HG02885 (cell line): ENCODE measurements around the gene EFNA5.
"Not testable (repeated sequence)": the region's sequence is repeated elsewhere in the genome, so short reads cannot be mapped to it uniquely, and the experiment has no call there.

Experiments used
- ATAC-seq: cut with Tn5 transposase; IDR thresholded peaks from one replicate; pipeline ENCODE4 v1.9.1; 2021; ENCODE audit warnings: mild to moderate bottlenecking; ENCODE audit not compliant: unreplicated experiment, poor library complexity

Gene EFNA5

DNA sequence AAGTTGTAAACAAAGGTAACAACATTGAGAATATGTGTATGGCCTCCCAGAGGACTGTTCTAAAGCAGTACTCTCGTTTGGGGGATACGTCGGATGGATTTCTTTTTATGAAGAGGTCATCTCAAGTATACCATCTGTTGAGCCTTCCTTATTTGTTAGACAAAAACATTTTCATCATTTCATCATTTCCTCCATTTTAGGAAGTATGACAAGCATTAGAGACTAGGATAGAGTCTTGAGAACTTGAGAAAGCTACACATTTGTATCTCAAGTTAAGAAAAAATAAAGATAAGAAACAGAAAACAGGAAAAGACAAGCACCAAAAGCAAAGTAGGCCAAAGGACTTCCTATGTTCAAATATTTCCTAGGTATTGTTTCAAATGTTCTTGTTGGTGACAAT lies 307.0 kb downstream of the EFNA5 start:
- no peak for ATAC-seq

DNA sequence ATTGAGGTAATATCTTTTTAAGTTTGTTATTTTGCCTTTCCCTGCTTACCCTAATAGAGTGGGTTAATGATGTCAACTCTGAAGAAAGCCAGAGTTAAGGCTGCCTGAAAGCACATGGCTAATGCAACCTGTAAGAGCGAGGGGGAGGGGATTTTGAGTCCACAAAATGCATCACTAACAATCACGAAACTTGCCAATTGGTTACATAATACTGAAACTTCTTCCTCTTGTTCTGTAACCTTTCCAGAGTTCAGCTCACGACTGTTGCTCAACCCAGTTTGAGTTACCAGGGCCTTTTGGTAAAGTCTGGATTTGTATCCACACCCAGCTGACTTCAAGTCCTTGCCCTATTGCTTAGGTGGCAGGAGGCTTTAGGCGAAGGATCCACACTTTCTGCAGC lies 308.8 kb downstream of the EFNA5 start:
- ATAC-seq: no peak

DNA sequence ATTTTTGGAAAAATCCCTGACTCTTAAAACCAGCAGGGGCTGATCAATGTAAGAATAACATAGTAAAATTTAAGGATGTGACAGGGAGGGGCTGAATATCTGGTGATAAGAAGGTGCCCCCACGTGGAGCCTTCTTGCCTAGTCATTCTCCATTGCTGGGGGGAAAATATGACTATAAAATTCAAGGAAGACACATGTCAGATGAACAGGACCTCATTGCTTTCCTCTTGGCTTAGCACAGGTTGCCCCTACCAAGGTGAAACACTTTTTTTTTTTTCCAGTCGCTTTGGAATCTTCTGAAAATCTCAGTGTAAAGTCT lies 310.9 kb downstream of the EFNA5 start:
- no peak for ATAC-seq

DNA sequence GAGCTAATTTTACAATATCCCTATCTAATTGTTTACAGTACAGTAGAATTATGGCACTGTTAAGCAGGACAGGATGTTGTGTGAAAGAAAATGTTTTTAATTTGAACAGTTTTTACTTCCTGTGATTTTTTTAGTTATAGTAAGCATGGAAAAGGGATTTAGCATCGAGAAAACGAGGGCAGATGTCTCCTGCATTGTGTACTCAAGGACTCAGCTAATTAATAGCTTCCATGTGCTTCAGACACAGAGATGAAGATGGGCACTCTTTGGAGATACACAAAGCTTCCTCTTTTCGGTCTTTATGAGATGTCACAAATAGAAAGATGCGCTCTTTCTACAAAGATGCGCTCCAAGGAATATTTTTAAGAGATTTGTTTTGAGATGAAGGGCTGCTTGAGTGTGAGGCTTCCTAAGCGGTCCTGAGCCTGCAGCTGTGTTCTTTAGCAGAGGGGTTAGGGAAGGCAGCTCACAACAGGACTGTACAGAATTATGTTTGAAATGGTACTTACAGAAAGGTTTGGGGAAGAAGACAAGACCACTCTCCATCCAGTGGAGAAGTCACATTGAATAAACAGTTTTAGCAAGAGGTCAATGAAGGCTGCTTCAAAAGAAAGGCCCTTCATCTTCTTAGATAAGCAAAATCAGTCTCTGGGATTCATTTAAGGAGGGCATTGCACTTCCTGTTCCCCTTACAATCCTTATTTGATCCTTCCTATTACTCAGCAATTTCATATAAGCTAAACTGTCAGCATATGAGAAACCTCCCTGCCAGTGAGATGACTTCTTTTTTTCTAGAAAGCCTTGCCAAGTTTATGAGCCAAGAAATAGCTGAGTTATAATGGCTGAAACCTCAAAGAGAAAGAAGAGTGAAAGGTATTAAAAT lies 311.5 kb downstream of the EFNA5 start:
- no peak for ATAC-seq

DNA sequence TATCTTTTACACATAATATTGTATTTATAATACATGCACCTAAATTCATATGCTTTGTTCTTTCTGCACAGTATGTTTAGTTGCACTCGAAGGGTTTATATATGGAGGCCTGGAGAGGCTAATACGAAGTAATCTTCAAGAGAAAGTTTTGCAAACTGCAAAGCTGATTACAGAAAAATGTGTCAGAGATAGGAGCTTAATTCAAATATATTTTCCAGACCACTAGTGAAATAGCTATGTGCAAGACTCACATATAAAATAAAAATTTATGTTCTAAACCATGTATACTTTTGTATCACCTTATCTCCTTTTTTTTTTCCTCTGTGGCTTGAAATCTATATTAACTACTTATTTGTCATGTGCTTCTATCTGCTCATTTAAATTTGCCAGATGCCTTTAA lies 313.8 kb downstream of the EFNA5 start:
- no peak for ATAC-seq

DNA sequence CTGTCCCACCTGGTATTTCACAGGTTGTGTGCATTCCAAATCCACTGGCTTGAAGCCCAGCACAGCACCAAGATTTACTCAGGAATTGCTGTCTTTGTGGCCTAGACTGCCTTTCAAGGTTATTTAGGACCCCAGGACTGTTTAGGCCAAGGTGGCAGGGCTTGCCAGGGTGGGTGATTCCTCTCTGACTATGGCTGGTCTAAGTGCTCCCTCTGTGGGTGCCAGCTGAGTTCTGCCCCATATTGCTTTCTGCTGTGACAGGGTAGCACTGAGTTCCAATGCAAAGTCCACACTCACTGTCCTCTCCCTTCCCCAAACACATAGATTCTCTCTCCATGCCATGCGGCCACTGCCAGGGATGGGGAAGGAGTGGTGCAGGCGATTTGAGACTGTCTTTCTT lies 318.2 kb downstream of the EFNA5 start:
- no peak for ATAC-seq

DNA sequence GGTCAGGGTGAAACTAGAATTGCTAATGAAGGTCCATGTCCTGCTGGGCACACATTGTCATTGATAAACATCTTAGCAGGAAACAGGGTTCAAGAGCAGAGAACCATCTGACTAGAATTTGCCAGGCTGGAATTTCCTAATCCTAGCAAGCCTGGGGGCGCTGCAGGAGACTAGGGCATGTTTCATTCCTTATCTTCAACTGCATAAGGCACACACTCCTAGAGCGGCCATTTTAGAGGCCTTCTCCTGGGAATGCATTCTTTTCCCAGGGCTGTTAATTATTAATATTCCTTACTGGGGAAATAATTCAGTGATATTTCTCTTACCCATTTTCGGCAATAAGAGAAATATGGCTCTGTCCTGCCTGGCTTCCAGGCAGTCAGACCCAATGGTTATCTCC lies 324.2 kb downstream of the EFNA5 start:
- not testable (repeated sequence) for ATAC-seq

DNA sequence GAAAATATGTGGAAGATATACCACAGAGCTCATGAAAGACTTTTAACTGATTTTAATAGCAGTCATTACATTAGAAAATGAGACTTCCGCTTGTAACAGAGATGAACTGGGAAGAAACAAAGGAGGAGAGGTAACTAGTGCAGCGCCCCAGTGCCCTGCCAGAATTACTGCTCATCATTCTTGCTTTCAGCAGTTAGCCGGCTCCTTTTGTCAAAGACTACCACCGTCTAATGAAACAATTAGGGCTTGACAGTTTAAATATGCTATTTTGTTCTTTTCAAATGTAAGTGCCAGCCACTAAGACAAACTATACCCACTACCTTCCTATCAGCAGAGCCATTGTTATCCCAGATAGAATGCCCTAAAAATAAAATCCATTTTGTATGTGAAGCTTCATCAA lies 328.4 kb downstream of the EFNA5 start:
- no peak for ATAC-seq

DNA sequence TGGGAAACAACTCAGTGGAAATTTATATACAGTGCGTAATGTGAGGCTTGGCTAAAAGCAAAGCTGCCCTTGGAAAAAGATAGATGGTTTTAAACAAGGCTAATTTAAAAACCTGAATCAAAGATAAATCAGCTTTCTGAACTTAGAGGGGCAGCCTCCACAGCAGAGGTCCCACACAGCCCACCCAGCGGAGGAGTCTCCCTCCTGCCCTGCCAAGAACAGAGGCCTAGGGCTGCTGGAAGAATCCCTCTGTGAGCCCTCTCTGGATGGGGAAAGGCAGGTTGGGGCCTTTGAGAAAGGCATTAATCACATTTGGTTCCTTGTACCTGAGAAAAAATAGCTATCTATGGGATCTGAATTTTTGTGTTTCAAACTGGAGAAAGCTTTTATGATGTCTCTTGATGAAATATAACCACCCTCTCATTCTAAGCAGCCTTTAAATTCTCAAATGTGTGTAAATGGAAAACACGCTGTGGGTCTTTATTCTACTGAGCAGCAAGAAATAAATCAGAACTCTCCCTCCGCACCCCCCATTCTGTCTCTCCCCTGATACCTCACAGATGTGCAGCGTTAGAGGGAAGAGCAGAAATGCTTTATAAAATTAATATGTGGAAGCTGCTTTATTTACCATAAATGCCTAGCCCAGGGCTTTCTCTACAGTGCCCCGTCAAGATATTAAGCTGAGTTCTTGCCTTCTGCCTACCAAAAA lies 329.2 kb downstream of the EFNA5 start:
- ATAC-seq: no peak

DNA sequence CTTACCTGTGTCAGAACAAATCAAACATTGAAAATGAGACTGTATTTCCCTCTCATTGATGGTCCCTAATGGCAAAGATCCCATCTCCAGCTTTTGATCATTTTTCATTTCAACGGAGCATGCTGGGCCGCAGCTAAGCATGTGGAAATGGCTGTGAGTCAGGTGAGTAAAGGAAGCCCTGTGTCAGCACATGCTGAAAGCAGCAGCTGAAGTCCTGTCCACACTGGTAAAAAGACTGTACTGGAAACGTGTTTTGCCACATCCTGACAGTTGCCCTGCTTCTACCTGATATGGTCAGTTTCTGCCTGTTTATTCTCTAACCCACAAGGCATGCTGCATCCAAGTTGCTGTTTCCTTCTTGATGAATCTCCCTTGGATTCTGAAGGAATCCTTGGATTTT lies 330.1 kb downstream of the EFNA5 start:
- ATAC-seq: no peak

DNA sequence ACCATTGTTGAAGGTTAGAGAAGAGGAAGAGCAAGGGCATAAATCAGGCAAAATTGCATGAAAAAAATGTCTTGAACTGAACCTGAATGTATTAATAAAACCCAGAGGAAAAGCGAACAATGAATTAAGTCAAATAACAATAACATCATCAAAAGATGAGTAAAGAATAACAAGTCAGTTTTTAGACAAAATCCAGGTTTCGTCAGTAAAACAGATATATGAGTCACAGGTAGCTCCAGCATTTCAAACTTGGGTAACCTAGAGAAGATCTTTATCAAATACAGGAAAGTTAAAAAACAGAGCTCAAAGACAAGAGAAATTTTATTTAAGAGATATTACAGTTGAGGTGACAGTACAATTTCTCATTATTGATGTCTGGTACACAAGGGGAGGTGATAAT lies 332.4 kb downstream of the EFNA5 start:
- no peak for ATAC-seq

DNA sequence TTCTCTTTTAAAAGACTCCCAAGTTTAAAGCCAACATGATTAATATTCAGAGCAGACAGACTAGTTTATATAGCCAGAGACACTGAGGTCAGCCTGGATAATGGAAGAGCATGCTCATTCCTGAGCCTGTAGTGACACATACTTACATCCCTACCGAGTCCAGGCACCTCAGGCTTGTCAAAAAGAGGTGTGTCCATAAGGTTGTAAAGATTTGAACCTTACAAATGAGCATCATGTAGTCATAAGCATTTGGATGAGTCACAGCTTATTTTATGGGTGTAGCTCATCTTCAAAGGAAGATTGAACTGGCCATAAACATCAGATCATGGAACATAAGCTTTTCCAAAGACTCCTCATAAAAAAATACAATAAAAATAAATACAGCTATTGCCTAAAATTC lies 333.5 kb downstream of the EFNA5 start:
- ATAC-seq: no peak

DNA sequence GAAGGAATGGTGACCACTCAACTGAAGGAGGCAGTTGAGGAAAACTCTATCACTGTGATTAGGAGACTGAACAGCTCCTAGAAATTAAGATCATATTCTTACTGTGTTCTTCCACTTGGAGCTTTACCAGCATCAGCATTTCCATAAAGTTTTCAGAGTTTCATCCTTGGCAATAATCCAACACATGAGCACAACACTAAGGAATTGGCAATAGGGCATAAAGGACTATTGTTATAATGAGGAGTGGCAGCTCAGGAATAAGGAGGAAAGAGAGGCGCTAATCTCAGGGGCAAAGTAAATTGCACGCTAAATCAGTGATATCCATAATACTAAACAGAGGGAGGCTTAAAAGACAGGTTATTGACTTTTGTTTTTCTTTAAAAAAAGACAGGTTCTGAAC lies 338.9 kb downstream of the EFNA5 start:
- ATAC-seq: no peak

DNA sequence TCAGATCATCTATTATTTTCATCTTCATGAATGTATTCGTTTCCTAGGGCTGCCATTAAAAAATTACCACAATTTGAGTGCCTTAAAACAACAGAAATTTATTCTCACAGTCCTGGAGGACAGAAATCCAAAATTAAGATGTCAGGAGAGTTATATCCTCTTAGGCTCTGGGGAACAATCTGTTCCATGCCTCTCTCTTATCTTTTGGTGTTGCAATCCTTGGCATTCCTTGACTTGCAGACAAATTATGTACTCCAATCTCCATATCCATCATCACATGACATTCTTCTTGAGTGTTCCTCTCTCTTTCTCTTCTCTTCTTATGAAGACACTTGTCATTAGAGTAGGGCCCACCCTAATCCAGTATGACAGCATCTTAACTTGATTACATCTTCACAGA lies 339.4 kb downstream of the EFNA5 start:
- no peak for ATAC-seq

DNA sequence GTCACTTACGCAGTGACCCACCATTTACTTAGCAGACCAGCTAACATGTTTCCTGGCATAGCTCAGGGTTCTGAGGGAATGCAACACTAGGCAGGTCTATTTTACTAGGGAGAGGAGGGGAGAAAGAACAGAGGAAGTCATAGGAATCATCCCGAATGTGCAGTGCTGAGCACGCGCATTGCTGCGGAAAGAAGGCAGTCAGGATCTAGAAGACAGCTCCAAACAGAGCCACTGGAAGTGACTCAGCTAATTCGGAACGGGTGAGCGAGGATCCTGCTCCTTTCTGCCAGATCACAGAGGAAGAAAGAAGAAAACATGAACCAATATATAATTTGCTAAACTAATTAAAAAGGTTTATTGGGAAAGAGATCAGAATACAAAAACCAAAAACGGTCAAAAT lies 339.8 kb downstream of the EFNA5 start:
- no peak for ATAC-seq

DNA sequence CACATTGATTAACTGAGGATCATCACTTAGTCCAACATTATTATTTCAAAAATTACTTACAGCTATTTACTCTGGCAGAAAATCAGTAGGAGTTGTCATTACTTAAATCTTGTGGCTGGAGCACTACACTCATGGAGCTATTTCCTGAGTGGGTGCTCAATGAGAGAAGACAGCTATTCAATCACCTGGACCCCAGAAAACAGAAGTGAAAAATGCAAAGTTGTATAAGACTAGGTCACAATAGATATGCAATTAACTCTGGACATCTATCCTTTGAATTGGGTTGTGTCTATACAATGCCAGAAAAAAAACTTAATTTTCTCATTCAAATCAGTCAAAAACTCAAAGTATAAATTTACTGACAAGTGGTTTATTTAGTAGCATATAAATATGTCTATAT lies 340.9 kb downstream of the EFNA5 start:
- ATAC-seq: no peak
